ENCODE data around the gene RGL1.
A peak's percentile ranks its signal among the peaks of the same experiment; 100 is the strongest.

The RGL1 gene

GRCh38 chr1:183764981-183765380 lies 39.9 kb upstream of the RGL1 start:
- TF ChIP-seq CTCF (IDR thresholded peaks at IDR 0.05; ENCODE audit: low read depth, low read length, missing control alignments): no peak
- H3K4me3 ChIP-seq (ENCODE audit: low read depth, low read length): no peak overlapping the region
- no peak for DNase-seq (ENCODE audit: low read depth)
- in situ Hi-C loops (cut with HindIII; ENCODE audit: low sequenced_read_pairs): no loop called here

GRCh38 chr1:183769956-183770815 lies 34.7 kb upstream of the RGL1 start:
- in situ Hi-C loops (cut with HindIII; ENCODE audit: low sequenced_read_pairs): no loop called here
- no peak for DNase-seq (ENCODE audit: low read depth)
- TF ChIP-seq CTCF (IDR thresholded peaks at IDR 0.05; ENCODE audit: low read depth, low read length, missing control alignments): no peak
- no peak overlapping the region for H3K4me3 ChIP-seq (ENCODE audit: low read depth, low read length)

- in situ Hi-C loops (cut with HindIII; ENCODE audit: low sequenced_read_pairs): no loop called here
- TF ChIP-seq CTCF (IDR thresholded peaks at IDR 0.05; ENCODE audit: low read depth, low read length, missing control alignments): no peak
- no peak for DNase-seq (ENCODE audit: low read depth)
- no peak overlapping the region for H3K4me3 ChIP-seq (ENCODE audit: low read depth, low read length)
Observed at GRCh38 chr1:183770816-183771128, 34.1 kb upstream of the RGL1 start.

- H3K4me3 ChIP-seq (ENCODE audit: low read depth, low read length): no peak overlapping the region
- in situ Hi-C loops (cut with HindIII; ENCODE audit: low sequenced_read_pairs): no loop called here
- DNase-seq (ENCODE audit: low read depth): no peak
- TF ChIP-seq CTCF (IDR thresholded peaks at IDR 0.05; ENCODE audit: low read depth, low read length, missing control alignments): no peak
Observed at GRCh38 chr1:183773482-183774274, 31.2 kb upstream of the RGL1 start.

GRCh38 chr1:183774938-183775337 lies 30.0 kb upstream of the RGL1 start:
- H3K4me3 ChIP-seq (ENCODE audit: low read depth, low read length): no peak overlapping the region
- in situ Hi-C loops (cut with HindIII; ENCODE audit: low sequenced_read_pairs): no loop called here
- no peak for DNase-seq (ENCODE audit: low read depth)

GRCh38 chr1:183776731-183777130 lies 28.2 kb upstream of the RGL1 start:
- TF ChIP-seq CTCF (IDR thresholded peaks at IDR 0.05; ENCODE audit: low read depth, low read length, missing control alignments): no peak
- in situ Hi-C loops (cut with HindIII; ENCODE audit: low sequenced_read_pairs): no loop called here
- DNase-seq (ENCODE audit: low read depth): peak; percentile 12
- no peak overlapping the region for H3K4me3 ChIP-seq (ENCODE audit: low read depth, low read length)

More at GRCh38 chr1:183774938-183775337, 30.0 kb upstream of the RGL1 start:
- TF ChIP-seq CTCF (IDR thresholded peaks at IDR 0.05; ENCODE audit: low read depth, low read length, missing control alignments): no peak
